ENCODE results near the gene PAPPA.

Gene PAPPA, protein sequence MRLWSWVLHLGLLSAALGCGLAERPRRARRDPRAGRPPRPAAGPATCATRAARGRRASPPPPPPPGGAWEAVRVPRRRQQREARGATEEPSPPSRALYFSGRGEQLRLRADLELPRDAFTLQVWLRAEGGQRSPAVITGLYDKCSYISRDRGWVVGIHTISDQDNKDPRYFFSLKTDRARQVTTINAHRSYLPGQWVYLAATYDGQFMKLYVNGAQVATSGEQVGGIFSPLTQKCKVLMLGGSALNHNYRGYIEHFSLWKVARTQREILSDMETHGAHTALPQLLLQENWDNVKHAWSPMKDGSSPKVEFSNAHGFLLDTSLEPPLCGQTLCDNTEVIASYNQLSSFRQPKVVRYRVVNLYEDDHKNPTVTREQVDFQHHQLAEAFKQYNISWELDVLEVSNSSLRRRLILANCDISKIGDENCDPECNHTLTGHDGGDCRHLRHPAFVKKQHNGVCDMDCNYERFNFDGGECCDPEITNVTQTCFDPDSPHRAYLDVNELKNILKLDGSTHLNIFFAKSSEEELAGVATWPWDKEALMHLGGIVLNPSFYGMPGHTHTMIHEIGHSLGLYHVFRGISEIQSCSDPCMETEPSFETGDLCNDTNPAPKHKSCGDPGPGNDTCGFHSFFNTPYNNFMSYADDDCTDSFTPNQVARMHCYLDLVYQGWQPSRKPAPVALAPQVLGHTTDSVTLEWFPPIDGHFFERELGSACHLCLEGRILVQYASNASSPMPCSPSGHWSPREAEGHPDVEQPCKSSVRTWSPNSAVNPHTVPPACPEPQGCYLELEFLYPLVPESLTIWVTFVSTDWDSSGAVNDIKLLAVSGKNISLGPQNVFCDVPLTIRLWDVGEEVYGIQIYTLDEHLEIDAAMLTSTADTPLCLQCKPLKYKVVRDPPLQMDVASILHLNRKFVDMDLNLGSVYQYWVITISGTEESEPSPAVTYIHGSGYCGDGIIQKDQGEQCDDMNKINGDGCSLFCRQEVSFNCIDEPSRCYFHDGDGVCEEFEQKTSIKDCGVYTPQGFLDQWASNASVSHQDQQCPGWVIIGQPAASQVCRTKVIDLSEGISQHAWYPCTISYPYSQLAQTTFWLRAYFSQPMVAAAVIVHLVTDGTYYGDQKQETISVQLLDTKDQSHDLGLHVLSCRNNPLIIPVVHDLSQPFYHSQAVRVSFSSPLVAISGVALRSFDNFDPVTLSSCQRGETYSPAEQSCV (N-terminal part only)

DNA sequence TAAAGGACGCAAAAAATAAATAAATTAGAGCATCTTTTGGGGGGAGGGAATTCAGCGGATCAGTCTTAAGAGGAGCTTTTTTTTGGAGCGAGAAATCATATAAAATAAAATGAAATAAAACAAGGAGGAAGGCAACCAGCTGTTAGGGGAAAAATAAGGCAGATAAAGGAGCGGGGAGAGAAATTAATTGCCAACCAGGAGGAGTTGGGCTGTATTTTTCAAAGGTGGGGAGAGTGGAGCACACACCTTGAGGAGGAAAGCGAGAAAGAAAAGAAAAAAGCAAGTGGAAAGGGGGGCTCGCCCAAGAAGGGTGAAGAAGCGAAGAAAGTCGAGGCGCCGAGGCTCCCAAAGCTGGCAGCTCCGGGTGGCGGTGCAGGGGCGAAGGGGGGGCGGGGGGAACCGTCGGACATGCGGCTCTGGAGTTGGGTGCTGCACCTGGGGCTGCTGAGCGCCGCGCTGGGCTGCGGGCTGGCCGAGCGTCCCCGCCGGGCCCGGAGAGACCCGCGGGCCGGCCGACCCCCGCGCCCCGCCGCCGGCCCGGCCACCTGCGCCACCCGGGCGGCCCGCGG is at the start of gene PAPPA:
TSS of gene PAPPA (plus strand) at position 27 of the 569 bp plus-strand sequence. CDS start at position 409, 382 bp downstream.
- DNase-seq (ENCODE audit: low spot score) = no peak

- no peak for DNase-seq (ENCODE audit: low spot score)
These were observed 49.4 kb upstream of the PAPPA start for GRCh38 chr9:116103976-116104820.

DNA sequence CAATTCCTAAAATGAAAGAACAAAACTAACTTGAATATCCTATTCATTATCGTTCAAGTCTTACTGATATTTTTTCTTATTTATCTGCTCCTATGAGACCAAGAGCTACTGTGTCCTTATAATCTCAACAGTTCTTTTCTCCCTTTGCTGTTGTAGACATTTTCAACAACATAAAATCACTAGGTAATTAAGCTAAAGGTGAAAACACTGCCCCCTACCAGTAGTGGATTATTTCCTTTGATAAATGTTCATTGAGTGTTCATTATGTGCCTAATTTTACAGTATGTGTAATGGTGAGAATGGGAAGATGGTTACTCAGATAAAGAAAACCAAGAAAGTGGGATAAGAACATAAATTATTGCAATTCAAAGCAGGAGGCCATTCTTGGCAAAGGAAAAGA is 41.4 kb upstream of the PAPPA start:
- no peak for DNase-seq (ENCODE audit: low spot score)

DNA sequence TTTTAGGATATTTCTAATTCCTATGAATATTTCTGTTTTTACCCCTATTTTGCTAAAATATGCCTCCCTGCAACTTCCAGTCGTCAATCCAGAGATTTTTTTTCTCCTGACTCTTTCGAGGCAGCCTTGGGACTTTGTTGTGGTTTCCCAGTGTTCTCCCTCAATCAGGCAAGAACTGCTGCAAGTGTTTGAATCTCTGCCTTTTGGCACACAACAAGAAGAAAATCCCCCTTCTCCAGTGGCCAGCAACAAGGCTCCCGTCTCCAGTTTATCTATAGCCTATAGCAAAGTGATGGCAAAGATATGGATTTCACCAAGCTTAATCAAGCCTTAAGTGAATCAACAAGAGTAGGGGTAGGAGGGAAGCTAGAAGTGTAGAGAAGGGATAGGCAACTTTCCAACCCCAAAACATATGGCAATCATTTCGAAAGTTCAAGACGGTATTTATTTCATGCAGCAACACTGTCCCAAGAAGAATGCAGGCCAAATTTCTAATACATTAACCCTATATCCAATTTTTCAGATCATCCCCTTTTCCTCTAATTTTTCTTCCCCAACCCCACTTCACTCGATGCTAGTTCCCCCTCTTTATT is 37.7 kb upstream of the PAPPA start:
- DNase-seq (ENCODE audit: low spot score) = no peak

- DNase-seq (ENCODE audit: low spot score) = no peak
These were observed 37.2 kb upstream of the PAPPA start for GRCh38 chr9:116116393-116116792.

DNA sequence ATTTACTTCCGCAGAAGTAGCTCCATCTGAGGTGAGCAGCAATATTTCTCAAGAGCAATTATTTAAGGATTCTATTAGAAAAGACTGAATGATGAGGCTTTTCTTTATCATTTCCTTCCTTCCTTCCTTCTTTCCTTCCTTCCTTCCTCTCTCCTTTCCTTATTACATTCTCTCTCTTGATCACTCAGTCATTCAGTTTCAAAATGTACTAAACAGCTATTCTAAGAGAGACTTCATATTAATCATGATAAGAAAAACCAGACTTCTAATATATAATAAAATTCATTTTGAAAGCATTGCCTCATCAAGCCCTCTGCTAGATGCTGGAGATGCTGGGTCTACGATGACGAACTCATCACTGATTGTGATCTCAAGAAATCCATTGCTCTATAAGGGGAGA is 30.4 kb upstream of the PAPPA start:
- DNase-seq (ENCODE audit: low spot score) = no peak

DNA sequence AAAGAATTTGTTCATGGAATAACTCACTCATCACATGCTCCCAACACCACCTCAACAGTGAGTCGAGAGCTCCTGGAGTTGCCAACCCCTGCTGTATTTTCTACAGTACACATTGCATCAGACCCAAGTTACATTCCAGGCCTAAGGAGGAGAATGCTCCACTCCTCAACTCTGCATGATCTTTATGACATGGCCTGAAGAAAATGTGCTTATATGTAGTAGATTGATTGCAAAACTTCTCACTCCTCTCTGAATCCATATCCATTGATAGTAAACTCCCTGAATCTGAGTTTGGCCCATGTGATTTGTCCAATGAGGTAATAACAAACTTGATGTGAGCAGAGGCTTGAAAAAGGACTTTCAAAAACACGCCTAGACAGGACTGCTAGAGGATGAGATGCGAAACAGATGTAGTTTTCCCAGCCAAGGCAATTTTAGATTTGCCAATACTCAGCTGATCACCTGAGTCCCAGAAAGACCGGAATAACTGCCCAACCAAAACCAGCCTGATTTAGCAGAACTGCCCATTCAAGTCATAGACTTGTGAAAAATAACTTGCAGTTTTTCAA is 29.0 kb upstream of the PAPPA start:
- no peak for DNase-seq (ENCODE audit: low spot score)

- no peak for DNase-seq (ENCODE audit: low spot score)
These were observed 20.4 kb upstream of the PAPPA start for GRCh38 chr9:116133163-116133562.

DNA sequence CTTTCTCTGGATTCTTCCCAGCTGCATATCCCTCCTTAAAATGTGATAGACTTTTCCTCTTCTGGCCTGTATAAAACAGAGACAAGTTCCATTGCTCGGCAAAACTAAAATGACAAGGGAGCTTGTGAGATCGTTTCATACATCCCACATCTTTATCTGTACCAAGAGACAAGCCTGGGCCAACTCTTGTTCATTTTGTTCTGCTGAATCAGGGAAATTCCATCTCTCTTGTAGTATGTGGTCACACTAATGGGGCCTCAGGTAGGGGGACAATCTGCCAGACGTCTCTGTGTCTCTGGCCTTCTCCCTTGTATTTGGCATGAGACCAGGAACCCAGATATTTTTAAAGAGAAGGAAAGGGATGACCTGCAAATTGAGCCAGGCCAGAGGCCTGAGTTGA is 18.6 kb upstream of the PAPPA start:
- DNase-seq (ENCODE audit: low spot score) = no peak

- DNase-seq (ENCODE audit: low spot score) = no peak
These were observed 16.6 kb upstream of the PAPPA start for GRCh38 chr9:116137010-116137409.

DNA sequence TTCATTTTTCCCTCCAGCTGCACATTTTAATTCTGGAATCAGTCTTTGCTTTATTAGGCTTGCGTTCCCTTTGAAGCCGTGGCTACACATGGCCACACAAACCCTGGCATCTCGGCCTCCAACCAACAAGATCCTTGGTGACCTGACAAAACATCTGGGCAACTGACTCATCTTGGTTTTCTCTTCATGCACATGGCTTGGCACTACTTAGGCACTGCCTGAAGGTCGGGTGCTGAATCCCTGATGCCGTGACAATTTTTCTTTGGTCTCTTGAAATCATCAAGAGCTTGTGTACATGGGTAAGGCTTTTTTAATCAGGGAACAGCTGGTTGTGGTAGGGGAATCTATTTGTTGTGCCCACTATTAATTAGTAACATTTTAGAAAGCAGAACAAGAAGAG is 16.0 kb upstream of the PAPPA start:
- no peak for DNase-seq (ENCODE audit: low spot score)

DNA sequence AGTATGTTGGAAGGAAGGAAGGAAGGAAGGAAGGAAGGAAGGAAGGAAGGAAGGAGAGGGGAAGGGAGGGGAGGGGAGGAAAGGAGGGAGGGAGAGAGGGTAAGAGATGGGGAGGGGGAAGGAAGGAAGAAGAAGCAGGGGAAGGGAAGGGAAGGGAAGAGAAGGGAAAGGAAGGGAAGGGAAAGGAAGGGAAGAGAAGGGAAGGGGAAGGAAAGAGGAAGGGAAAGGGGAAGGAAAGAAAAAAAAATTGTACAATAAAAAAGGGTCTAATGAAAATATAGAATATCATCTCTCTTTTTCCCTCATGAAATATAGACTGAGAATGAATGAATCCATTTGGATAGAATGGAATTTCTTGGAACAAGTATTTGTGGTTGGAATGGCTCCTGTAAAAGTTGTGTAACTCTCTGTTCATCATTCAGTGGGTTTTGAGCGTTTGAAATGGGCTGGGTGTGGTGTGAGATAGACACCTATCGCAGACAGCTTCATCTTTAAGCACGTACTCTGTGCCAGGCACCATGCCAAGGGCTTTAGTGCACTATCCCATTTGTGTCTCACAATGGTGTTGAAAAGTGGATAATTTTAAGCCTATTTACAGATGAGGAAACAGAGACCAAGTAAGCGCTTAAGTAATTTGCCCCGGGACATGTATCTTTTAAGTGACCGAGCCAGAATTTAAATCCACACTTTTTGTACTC is 11.6 kb upstream of the PAPPA start:
- DNase-seq (ENCODE audit: low spot score) = no peak

- no peak for DNase-seq (ENCODE audit: low spot score)
These were observed 10.7 kb upstream of the PAPPA start for GRCh38 chr9:116142706-116143492.

- DNase-seq (ENCODE audit: low spot score) = no peak
These were observed 9.6 kb upstream of the PAPPA start for GRCh38 chr9:116144038-116144437.

DNA sequence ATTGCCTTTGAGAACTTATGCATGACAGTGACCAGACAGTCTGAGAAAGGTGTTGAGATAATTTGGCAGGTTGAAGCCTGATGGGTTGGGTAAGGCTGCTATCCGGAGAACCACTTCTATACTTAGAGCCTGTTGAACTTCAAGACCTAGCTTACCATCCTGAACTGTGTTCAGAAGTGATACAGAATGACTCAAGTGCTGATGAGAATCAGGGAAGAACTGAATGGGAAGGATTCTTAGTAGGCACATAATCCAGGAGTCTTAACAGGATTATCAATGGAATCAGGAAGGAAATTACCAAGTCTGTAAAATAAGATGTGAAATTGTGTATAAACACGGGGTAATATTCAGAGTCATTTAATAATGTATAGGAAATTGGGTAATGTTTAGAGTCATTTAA is 9.0 kb upstream of the PAPPA start:
- no peak for DNase-seq (ENCODE audit: low spot score)

DNA sequence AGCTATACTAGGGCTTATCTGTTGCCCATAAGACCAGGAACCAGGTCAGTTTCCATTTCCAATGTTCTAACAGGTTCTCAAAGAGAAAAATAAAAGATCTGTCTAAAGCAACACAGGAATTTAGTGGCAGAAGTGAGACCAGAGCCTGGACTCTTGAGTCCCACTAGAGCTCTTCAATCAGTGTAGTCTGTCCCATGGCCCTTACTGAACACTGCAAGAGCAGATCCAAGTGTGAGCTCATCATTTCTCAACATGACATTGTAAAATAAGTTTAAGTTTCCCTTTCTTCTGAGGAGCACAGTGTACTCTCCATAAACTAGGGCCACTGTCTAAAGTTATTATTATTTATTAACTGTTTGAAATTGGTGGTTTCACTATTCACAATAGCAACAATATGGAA is 8.6 kb upstream of the PAPPA start:
- DNase-seq (ENCODE audit: low spot score) = no peak

- DNase-seq (ENCODE audit: low spot score) = no peak
These were observed 5.8 kb upstream of the PAPPA start for GRCh38 chr9:116147821-116148220.

DNA sequence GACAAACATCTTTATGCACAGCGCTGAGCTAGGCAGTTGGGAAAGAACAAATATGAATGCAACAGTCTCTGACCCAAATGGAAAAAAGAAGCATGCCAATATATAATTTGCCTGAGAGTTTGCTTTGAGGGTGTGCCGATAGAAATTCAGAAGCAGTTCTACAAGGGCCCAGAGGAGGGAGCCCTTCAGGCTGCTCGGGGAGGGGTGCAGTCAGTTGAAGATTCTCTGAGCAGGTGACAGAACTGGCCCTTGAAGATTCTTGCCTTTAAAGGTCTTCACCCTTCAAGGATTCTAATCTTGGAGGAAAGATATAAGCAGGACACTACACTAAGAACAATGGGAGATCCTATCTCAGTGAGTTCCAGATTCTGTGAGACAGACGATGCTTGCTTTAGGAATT is 3.7 kb upstream of the PAPPA start:
- peak; percentile 24 for DNase-seq (ENCODE audit: low spot score)

DNA sequence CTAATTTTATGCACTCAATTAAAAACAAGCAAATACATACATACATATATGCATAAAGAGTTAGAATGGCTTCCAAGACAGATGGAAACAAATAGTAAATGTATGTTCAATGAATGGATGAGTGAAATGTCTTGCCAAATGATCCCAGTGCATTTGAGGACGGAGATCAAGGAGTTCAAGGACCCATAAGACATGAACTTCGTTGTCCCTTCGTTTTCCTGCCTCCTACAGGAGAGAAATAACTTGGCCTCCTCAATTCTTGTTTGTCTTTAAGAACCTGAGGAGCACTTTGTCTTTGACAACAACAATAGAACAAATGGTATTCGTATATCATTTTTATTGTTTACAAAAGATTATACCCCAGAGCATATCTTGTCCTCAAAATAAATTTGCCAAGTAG is 2.4 kb upstream of the PAPPA start:
- DNase-seq (ENCODE audit: low spot score) = no peak
